ENCODE results near the gene EIF4E.
"Not testable (repeated sequence)": the region's sequence is repeated elsewhere in the genome, so short reads cannot be mapped to it uniquely, and the experiment has no call there.

DNA sequence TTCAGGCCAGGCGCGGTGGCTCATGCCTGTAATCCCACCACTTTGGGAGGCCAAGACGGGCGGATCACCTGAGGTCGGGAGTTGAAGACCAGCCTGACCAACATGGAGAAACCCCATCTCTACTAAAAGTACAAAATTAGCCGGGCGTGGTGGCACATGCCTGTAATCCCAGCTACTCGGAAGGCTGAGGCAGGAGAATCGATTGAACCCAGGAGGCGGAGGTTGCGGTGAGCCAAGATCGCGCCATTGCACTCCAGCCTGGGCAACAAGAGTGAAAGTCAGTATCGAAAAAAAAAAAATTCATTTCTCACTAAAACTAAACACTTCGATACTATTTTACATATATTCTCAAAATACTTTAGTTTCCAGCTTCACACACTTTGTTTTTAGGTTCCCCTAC lies 2.7 kb downstream of the EIF4E start:
- not testable (repeated sequence) for TF ChIP-seq POLR2A, EP300 (IDR thresholded peaks at IDR 0.05)
- TF ChIP-seq, protein P1, sequence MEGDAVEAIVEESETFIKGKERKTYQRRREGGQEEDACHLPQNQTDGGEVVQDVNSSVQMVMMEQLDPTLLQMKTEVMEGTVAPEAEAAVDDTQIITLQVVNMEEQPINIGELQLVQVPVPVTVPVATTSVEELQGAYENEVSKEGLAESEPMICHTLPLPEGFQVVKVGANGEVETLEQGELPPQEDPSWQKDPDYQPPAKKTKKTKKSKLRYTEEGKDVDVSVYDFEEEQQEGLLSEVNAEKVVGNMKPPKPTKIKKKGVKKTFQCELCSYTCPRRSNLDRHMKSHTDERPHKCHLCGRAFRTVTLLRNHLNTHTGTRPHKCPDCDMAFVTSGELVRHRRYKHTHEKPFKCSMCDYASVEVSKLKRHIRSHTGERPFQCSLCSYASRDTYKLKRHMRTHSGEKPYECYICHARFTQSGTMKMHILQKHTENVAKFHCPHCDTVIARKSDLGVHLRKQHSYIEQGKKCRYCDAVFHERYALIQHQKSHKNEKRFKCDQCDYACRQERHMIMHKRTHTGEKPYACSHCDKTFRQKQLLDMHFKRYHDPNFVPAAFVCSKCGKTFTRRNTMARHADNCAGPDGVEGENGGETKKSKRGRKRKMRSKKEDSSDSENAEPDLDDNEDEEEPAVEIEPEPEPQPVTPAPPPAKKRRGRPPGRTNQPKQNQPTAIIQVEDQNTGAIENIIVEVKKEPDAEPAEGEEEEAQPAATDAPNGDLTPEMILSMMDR (IDR thresholded peaks at IDR 0.05): not testable (repeated sequence)

Measured in gastroesophageal sphincter (tissue), 3 donors.